ENCODE data around the gene KANK4.

Gene KANK4

GRCh38 chr1:62306065-62306464 lies 13.2 kb downstream of the KANK4 start:
- H3K36me3 Mint-ChIP-seq = no peaks in the 10 kb centered on the region
- H3K9me3 Mint-ChIP-seq = no peaks in the 10 kb centered on the region
- no peak overlapping the region for H3K27ac Mint-ChIP-seq
- ATAC-seq (ENCODE audit: low read depth) = no peak
- no peak for DNase-seq (ENCODE audit: low spot score in 2 of 2)
- H3K27me3 Mint-ChIP-seq = peaks cover 2% of the 10 kb centered on the region
- no peak overlapping the region for H3K4me3 Mint-ChIP-seq
- no peaks in the 10 kb centered on the region for H3K4me1 Mint-ChIP-seq

- no peak overlapping the region for H3K4me3 Mint-ChIP-seq
- ATAC-seq (ENCODE audit: low read depth) (no peak), DNase-seq (ENCODE audit: low spot score in 2 of 2) (no peak)
- H3K9me3 Mint-ChIP-seq = no peaks in the 10 kb centered on the region
- H3K27me3 Mint-ChIP-seq = no peaks in the 10 kb centered on the region
- H3K36me3 Mint-ChIP-seq = no peaks in the 10 kb centered on the region
- H3K4me1 Mint-ChIP-seq = no peaks in the 10 kb centered on the region
- H3K27ac Mint-ChIP-seq = no peak overlapping the region
These were observed 14.3 kb downstream of the KANK4 start for GRCh38 chr1:62304975-62305374.

- no peaks in the 10 kb centered on the region for H3K9me3 Mint-ChIP-seq
- DNase-seq (ENCODE audit: low spot score in 2 of 2) (no peak), ATAC-seq (ENCODE audit: low read depth) (no peak)
- no peak overlapping the region for H3K4me3 Mint-ChIP-seq
- no peaks in the 10 kb centered on the region for H3K4me1 Mint-ChIP-seq
- no peaks in the 10 kb centered on the region for H3K27me3 Mint-ChIP-seq
- no peak overlapping the region for H3K27ac Mint-ChIP-seq
- no peaks in the 10 kb centered on the region for H3K36me3 Mint-ChIP-seq
These were observed 14.7 kb downstream of the KANK4 start for GRCh38 chr1:62304515-62304914.

- DNase-seq (ENCODE audit: low spot score in 2 of 2) (no peak), ATAC-seq (ENCODE audit: low read depth) (no peak)
- Mint-ChIP-seq H3K27ac (no peak overlapping the region), H3K4me3 (no peak overlapping the region), H3K36me3 (no peaks in the 10 kb centered on the region), H3K9me3 (no peaks in the 10 kb centered on the region), H3K4me1 (no peaks in the 10 kb centered on the region), H3K27me3 (no peaks in the 10 kb centered on the region)
These were observed 17.4 kb downstream of the KANK4 start for GRCh38 chr1:62301726-62302390.

- no peaks in the 10 kb centered on the region for H3K36me3 Mint-ChIP-seq
- no peaks in the 10 kb centered on the region for H3K27me3 Mint-ChIP-seq
- no peaks in the 10 kb centered on the region for H3K9me3 Mint-ChIP-seq
- H3K4me3 Mint-ChIP-seq = no peak overlapping the region
- ATAC-seq (ENCODE audit: low read depth) (no peak), DNase-seq (ENCODE audit: low spot score in 2 of 2) (no peak)
- no peak overlapping the region for H3K27ac Mint-ChIP-seq
- no peaks in the 10 kb centered on the region for H3K4me1 Mint-ChIP-seq
These were observed 19.6 kb downstream of the KANK4 start for GRCh38 chr1:62299426-62300200.

- no peak for ATAC-seq (ENCODE audit: low read depth)
- Mint-ChIP-seq H3K27ac (no peak overlapping the region), H3K36me3 (no peaks in the 10 kb centered on the region), H3K27me3 (peaks cover 3% of the 10 kb centered on the region), H3K9me3 (no peaks in the 10 kb centered on the region), H3K4me3 (no peak overlapping the region), H3K4me1 (no peaks in the 10 kb centered on the region)
- DNase-seq (ENCODE audit: low spot score in 2 of 2) = no peak
These were observed 23.2 kb downstream of the KANK4 start for GRCh38 chr1:62295921-62296491.

- peaks cover 6% of the 10 kb centered on the region for H3K27me3 Mint-ChIP-seq
- H3K4me3 Mint-ChIP-seq = no peak overlapping the region
- DNase-seq (ENCODE audit: low spot score in 2 of 2) = no peak
- ATAC-seq (ENCODE audit: low read depth) = no peak
- H3K36me3 Mint-ChIP-seq = no peaks in the 10 kb centered on the region
- H3K27ac Mint-ChIP-seq = no peak overlapping the region
- no peaks in the 10 kb centered on the region for H3K9me3 Mint-ChIP-seq
- H3K4me1 Mint-ChIP-seq = no peaks in the 10 kb centered on the region
These were observed 25.0 kb downstream of the KANK4 start for GRCh38 chr1:62294261-62294660.

- ATAC-seq (ENCODE audit: low read depth) = no peak
- peaks cover 11% of the 10 kb centered on the region for H3K27me3 Mint-ChIP-seq
- H3K4me3 Mint-ChIP-seq = no peak overlapping the region
These were observed 30.6 kb downstream of the KANK4 start for GRCh38 chr1:62288662-62289061.

DNA sequence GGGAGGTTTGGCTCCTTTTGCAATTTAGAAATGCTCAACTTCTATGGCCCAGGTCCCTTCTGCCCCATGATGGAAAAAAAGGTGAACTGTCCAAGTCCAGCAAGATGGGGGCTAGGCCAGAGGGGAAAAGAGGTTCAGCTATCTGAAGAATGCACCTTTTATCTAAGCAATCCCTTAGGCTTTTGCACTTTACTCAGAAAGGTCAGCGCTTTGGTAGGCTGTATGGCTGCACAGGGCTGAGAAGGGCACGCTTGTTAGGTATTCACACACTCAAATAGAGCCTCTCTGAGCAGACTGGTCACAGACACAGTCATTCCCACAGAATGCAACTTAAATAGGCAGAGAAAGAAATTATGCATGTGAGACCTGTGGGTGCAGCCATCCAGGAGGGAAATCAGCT lies 31.0 kb downstream of the KANK4 start:
- DNase-seq (ENCODE audit: low spot score in 2 of 2) (no peak), ATAC-seq (ENCODE audit: low read depth) (no peak)
- no peaks in the 10 kb centered on the region for H3K9me3 Mint-ChIP-seq
- no peaks in the 10 kb centered on the region for H3K4me1 Mint-ChIP-seq
- H3K27ac Mint-ChIP-seq = no peak overlapping the region
- H3K27me3 Mint-ChIP-seq = peaks cover 11% of the 10 kb centered on the region
- H3K36me3 Mint-ChIP-seq = no peaks in the 10 kb centered on the region
- H3K4me3 Mint-ChIP-seq = no peak overlapping the region

More at GRCh38 chr1:62288662-62289061, 30.6 kb downstream of the KANK4 start:
- Mint-ChIP-seq H3K4me1 (no peaks in the 10 kb centered on the region), H3K27ac (no peak overlapping the region), H3K36me3 (no peaks in the 10 kb centered on the region), H3K9me3 (no peaks in the 10 kb centered on the region)
- DNase-seq (ENCODE audit: low spot score in 2 of 2) = no peak

- H3K27ac Mint-ChIP-seq = no peak overlapping the region
- H3K4me3 Mint-ChIP-seq = no peak overlapping the region
- DNase-seq (ENCODE audit: low spot score in 2 of 2) = no peak
- H3K36me3 Mint-ChIP-seq = no peaks in the 10 kb centered on the region
- ATAC-seq (ENCODE audit: low read depth) = no peak
- no peaks in the 10 kb centered on the region for H3K4me1 Mint-ChIP-seq
- H3K9me3 Mint-ChIP-seq = no peaks in the 10 kb centered on the region
- peaks cover 13% of the 10 kb centered on the region for H3K27me3 Mint-ChIP-seq
These were observed 32.4 kb downstream of the KANK4 start for GRCh38 chr1:62286786-62287224.

GRCh38 chr1:62285984-62286785 lies 33.0 kb downstream of the KANK4 start:
- Mint-ChIP-seq H3K27me3 (peaks cover 12% of the 10 kb centered on the region), H3K4me1 (no peaks in the 10 kb centered on the region), H3K4me3 (no peak overlapping the region), H3K27ac (no peak overlapping the region), H3K9me3 (no peaks in the 10 kb centered on the region), H3K36me3 (no peaks in the 10 kb centered on the region)
- DNase-seq (ENCODE audit: low spot score in 2 of 2) = no peak
- ATAC-seq (ENCODE audit: low read depth) = no peak

DNA sequence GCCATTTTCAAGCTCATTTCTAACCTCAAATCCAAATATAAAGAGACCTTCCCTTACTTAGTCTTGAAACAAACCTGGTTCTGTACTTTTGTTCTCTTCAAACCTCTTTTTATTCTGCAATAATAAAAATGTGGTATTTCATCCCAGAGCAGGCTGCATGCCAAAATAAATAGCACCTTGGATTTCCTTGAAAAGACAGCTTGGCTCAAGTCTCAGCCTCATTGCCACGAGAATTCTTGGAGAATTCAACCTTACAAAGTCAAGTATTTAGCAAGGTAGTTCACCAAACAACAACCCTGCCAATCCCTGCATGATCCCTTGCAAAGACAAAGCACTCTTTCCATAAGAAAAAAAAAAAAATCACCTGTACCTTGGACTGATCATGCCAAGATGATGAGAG lies 33.8 kb downstream of the KANK4 start:
- H3K36me3 Mint-ChIP-seq = no peaks in the 10 kb centered on the region
- no peak overlapping the region for H3K27ac Mint-ChIP-seq
- peaks cover 2% of the 10 kb centered on the region for H3K9me3 Mint-ChIP-seq
- peaks cover 14% of the 10 kb centered on the region for H3K27me3 Mint-ChIP-seq
- DNase-seq (ENCODE audit: low spot score in 2 of 2) (no peak), ATAC-seq (ENCODE audit: low read depth) (no peak)
- no peak overlapping the region for H3K4me3 Mint-ChIP-seq
- no peaks in the 10 kb centered on the region for H3K4me1 Mint-ChIP-seq

DNA sequence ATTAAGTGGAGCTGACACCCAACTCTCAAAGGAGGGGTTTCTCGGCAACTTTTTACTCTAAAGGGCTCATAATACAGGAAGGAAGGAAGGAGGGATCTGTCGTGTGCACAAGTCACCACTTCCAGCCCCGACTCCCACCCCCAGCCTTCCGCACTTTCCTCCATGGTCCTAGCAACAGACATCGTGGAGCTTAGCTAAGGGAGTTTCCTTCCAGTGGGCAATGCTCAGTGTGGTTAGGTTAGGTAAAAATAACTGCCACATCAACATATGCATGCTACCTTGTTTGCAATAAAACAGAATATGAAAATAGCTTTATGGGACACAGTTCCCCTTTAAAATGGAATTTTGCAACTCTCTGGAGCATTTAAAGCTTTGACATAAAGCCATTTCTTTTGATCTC lies 35.2 kb downstream of the KANK4 start:
- H3K36me3 Mint-ChIP-seq = no peaks in the 10 kb centered on the region
- H3K27ac Mint-ChIP-seq = no peak overlapping the region
- DNase-seq (ENCODE audit: low spot score in 2 of 2) (no peak), ATAC-seq (ENCODE audit: low read depth) (no peak)
- H3K4me3 Mint-ChIP-seq = no peak overlapping the region
- H3K27me3 Mint-ChIP-seq = peaks cover 13% of the 10 kb centered on the region
- H3K9me3 Mint-ChIP-seq = peaks cover 2% of the 10 kb centered on the region
- no peaks in the 10 kb centered on the region for H3K4me1 Mint-ChIP-seq

Data from memory B cell (primary cell).